HG03571 (cell line): ENCODE results near the gene CRACR2B.

Source experiments
- ATAC-seq: cut with Tn5 transposase; IDR thresholded peaks from one replicate; pipeline ENCODE4 v1.9.1; 2021; ENCODE audit not compliant: unreplicated experiment

CRACR2B gene

DNA sequence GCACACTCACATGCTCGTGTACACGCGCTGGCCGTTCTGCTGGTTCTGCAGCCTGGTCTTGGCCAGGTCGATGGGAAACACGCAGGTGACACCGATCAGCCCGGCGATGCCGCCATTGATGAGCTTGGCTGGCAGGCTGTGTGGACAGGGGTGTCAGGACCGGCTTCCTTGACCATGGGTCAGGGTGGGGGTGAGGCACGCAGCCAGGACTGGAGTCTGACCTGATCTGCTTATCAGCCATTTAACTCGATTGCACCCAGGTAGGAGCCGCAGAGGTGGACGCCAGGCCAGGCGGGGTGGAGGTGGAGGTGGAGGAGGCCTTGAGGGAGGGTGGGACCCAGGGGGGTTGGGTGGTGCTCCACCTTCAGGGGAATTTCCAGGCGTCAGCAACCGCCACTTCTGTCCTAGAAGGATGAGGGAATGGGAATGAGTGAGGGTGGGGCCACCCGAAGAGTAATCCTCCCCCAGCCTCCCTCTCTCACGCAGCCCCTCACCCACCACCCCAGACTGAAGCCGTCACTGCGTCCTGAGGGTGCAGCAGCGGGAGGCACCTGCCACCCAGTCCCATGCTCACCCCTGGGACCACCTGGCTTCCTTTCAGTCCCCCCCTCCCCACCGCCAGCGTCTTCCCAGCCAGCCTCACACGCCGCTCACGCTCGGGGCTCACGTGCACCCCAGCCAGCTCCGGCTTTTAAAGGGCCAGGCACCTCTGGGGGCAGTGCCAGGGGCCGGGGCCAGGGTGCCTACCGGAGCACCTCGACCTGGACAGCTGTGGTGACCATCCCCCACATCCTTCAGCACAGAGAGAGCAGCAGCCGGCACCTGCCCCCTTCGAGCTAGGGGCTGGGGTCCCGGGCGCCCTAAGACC, 32.7 kb upstream of the CRACR2B start:
- no peak for ATAC-seq

- ATAC-seq = no peak
These were observed 31.8 kb upstream of the CRACR2B start for GRCh38 chr11:795634-796564.

DNA sequence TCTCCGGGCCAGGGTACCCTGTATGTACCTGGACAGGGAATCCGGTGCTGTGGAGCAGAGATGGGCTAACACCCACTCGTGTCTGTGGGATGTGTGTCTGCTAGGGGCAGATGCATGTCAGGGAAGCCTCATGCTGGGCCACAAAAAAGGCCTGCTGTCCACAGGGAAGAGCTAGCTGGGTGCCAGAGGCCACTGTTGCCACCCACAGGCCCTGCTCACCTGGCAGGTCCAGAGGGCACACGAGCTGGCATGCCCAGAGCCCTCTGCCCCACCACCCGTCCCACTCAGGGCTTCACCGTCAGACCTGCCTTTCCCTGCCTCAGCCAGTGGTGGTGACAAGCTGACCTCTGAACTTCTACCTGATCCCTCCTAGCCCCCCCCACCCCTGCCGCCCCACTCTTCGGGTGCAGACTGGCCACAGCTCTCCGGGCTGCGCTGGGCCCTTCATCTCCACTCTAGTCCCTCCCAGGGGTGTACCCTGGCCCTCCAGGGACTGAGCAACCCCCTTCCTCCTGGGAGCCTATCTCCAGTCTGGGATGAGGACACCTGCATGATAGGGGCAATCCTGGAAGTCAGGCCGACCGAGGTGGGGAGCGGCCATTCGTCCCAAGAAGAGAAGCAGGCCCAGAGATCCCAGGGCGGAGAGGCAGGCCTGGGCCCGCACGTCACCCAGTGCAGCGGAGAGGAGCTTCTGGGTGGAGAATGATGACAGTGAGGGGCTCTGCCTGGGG, 31.0 kb upstream of the CRACR2B start:
- ATAC-seq = no peak

DNA sequence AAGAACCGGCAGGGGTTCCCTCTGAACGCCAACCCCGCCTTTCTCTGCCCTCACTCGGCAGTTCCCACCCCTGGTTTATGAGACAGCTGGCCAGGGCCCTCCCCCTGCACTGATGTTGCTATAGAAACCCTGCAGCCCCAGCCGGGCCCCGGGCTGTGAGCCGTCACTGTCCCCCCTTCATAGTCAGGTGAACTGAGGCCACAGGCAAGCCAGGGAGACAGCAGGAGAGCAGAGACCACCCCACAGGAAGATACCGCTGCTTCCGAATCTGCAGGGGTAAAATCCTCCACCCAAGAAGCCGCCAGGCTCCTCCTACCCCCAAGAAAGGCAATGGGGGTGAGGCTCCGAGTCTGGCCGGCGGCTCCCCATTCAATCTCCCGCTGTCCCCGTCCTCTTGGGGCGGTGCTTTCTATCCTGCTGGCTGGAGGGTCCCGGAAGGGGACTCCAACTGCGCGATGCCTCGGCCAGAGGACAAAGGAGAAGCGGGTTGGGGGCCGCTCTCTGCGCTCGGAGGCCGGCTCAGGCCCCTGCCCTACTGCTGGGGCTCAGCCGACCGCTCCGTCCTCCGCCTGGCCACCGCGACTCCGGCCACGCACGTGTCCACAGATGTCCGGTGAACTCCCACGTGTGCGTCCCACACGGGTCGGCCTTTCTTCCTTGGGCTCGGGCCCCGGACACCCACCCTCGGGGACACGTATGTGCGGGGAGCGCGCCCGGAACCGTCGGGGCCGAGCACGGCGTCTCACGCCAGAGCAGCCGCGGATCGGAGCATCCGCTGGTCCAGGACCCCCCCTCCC, 30.2 kb upstream of the CRACR2B start:
- ATAC-seq = peak; percentile 30

GRCh38 chr11:798093-798713, 29.5 kb upstream of the CRACR2B start, which contains the start of gene SLC25A22:
Gene SLC25A22, minus strand, starts transcription at chr11:798281. Its CDS starts 3,275 bp downstream, at chr11:795006.
- peak; percentile 43 for ATAC-seq

GRCh38 chr11:799641-800316, 27.9 kb upstream of the CRACR2B start:
- no peak for ATAC-seq

DNA sequence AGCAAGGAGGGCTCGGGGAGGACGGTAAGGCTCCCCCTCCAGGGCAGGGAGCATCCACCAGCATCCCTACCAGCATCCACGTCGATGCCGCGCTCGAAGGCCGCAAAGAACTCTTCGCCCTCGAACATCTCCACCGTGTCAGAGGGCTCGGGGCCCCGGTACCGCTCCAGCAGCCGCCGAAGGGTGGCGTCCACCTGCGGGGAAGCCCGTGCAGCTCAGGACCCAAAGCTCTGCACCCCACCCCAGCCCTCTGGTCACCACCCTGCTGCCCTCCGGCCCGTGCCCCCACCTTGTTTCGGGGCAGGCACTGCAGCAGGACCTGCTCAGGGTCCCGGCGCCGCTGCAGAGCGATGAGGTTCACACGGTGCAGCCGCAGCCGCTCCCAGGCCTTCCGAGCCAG, 27.2 kb upstream of the CRACR2B start:
- ATAC-seq = no peak

DNA sequence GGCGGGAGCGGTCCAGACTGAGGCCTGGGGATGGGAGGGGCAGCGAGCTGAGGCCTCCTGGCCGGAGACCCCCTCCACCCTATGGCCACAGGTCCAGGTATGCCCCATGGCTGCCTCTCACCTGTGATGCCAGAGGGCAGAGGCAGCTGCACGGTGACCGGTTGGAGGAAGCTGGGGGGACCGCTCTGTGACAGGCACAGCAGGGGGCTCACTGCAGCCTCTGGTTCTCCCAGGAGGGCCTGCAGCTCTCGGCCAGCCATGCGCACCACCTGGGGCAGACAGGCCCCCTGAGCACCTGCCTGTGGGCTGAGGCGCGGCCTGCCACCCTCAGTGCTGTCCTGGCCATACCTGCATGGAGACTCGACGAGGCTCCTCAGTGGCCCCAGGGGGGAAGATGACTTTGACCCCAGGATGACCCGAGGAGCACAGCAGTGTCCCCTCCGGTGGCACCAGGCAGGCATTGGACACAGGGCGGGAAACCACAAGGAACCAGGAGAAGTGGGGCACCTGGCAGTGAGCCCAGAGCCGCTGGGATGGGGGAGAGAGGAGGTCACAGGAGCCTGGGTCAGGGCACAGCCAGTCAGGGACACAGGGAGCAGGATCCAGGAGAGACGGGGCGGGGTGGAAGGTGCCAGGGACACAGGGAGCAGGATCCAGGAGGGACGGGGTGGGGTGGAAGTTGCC, 26.5 kb upstream of the CRACR2B start:
- ATAC-seq = no peak

GRCh38 chr11:802018-802617, 25.6 kb upstream of the CRACR2B start:
- no peak for ATAC-seq

GRCh38 chr11:802693-803466, 24.8 kb upstream of the CRACR2B start:
- ATAC-seq = no peak

GRCh38 chr11:803467-803742, 24.3 kb upstream of the CRACR2B start:
- ATAC-seq = no peak

- ATAC-seq = no peak
These were observed 23.7 kb upstream of the CRACR2B start for GRCh38 chr11:803770-804598.

DNA sequence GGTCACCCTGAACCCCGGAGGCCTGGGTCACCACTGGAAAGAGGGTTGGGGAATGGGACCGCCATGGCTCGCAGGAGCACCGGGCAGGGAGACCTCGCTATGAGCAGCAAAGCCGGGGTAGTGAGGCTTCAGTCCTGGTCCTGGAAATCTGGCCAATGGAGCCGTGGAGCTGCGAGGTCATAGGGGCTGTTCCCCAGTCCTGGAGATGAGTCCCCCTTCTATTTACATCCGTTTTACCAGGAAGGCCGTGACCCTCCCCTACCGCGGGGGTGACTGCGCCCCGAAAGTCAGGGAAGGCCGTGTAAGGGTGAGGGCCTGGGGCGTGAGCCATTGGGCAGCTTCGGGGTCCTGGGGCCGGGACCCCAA, 23.1 kb upstream of the CRACR2B start:
- no peak for ATAC-seq

DNA sequence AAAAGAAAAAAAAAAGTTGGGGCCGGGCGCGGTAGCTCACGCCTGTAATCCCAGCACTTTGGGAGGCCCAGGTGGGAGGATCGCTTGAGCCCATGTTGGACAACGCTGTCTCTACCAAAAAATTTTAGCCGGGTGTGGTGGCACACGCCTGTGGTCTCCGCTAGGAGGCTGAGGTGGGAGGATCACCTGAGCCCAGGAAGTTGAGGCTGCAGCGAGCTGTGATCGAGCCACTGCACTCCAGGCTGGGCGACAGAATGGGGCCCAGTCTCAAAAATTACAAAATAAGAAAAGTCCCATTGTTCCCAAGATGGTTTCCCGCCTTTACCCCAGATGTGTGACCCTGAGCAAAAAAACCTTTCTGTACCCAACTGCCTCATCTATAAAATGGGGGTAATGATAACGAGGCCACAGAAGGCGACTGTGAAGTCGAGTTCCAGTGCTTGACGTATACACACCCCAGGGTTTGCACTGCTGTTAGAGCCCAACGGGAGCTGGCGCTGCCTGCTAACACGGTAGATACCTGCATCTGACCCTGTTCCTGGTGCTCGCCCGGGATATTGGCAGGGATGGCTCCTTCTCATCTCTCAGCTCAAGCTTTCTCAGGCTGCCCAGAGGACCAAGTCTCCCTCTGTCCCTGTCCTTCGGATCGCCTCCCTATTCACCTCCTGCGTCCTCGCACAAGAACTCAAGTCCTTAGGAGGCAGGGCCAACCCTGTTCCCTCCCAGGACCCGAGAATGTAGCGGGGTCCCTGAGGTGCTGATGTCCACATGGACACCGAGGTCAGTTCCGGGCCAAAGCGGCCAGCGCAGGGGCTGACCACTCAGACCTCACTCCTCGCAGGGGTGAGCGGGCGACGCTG, 19.1 kb upstream of the CRACR2B start:
- ATAC-seq = peak; percentile 2

- peak; percentile 67 for ATAC-seq
These were observed 18.3 kb upstream of the CRACR2B start, which contains the start of gene RPLP2 for GRCh38 chr11:809287-810039. Gene RPLP2, plus strand, starts transcription at chr11:809967. Its CDS starts 268 bp downstream, at chr11:810235.
